Testis (tissue), 2 donors: ENCODE results near the gene HDGFL3.

ENCODE experiments used
- CTCF ChIP-seq, 3 experiments: fragments of 450-650 bp in 2 of 3; fragments of 200-600 bp in 1 of 3; sonication (generic) in 1 of 3; IDR thresholded peaks; one replicate each; pipeline ENCODE4 v1.5.1; 2016 to 2019; ENCODE audit warnings: antibody characterized with exemption in 3 of 3, mild to moderate bottlenecking in 2 of 3, moderate library complexity in 1 of 3
- POLR2A ChIP-seq: fragments of 450-650 bp; IDR thresholded peaks from one replicate; pipeline ENCODE4 v1.6.1; 2017; ENCODE audit warnings: antibody characterized with exemption, mild to moderate bottlenecking, moderate library complexity

- TF ChIP-seq CTCF (IDR thresholded peaks at IDR 0.05), result no peak
- no peak for TF ChIP-seq POLR2A
Measured at GRCh38 chr15:83160741-83161140, 46.9 kb downstream of the HDGFL3 start.
